Measurements from ENCODE around the gene MOGAT2. TPM values are rescaled to one million over a fixed set of nuclear protein-coding genes. Genes with fewer than 3 reads are reported as not detected.

The MOGAT2 gene
- total and polyA plus RNA-seq, 2 donors (not counting 3 experiments of a cell fraction or from before 2014, with no cell fraction given) = not detected

- Histone ChIP-seq H3K27ac (ENCODE audit: insufficient read depth, low read depth, low read length) (no peak overlapping the region), H4K20me1 (replicated peaks; ENCODE audit: control insufficient read depth, extremely low read depth, insufficient read depth, low read length) (no peaks in the 10 kb centered on the region), H3K36me3 (ENCODE audit: control insufficient read depth in 2 of 2, extremely low read depth in 1 of 2, insufficient read depth in 2 of 2, low read length in 2 of 2) (no peaks in the 10 kb centered on the region), H3K9ac (replicated peaks; ENCODE audit: extremely low read depth, insufficient read depth, low read length) (no peak overlapping the region), H3K4me2 (ENCODE audit: insufficient read depth, low read length) (no peak overlapping the region), H3K4me1 (ENCODE audit: control insufficient read depth, extremely low read depth, insufficient read depth, low read length) (peaks cover 20% of the 10 kb centered on the region), H3K9me3 (replicated peaks; ENCODE audit: control insufficient read depth, insufficient read depth, low read length) (no peaks in the 10 kb centered on the region), H3K9me1 (replicated peaks; ENCODE audit: control insufficient read depth, extremely low read depth, insufficient read depth, low read length) (no peaks in the 10 kb centered on the region), H3K79me2 (ENCODE audit: control insufficient read depth, insufficient read depth, low read length) (no peaks in the 10 kb centered on the region), H3K4me3 (replicated peaks in 1 of 3; ENCODE audit: insufficient read depth in 1 of 3, low read depth in 1 of 3, low read length in 3 of 3) (no peak overlapping the region), H3K27me3 (ENCODE audit: control insufficient read depth in 2 of 2, insufficient read depth in 2 of 2, low read length in 2 of 2) (no peaks in the 10 kb centered on the region), H2AFZ (ENCODE audit: low read depth, low read length) (no peak overlapping the region)
- no peak for DNase-seq (ENCODE audit: low read depth, low spot score)
- TF ChIP-seq FOS (IDR thresholded peaks at IDR 0.05; ENCODE audit: borderline replicate concordance, insufficient read depth, low read length) (no peak), POLR2A (IDR thresholded peaks at IDR 0.05; ENCODE audit: low read depth, low read length) (no peak), MYC (IDR thresholded peaks at IDR 0.05; ENCODE audit: low read depth, low read length) (no peak), EZH2 (IDR thresholded peaks at IDR 0.05; ENCODE audit: borderline replicate concordance, low read depth, low read length, severe bottlenecking) (no peak), JUN (IDR thresholded peaks at IDR 0.05; ENCODE audit: borderline replicate concordance, insufficient read depth, insufficient read length, low read depth) (no peak), MAX (IDR thresholded peaks at IDR 0.05; ENCODE audit: insufficient read depth, insufficient read length) (no peak), GATA2 (IDR thresholded peaks at IDR 0.05; ENCODE audit: insufficient read depth, insufficient read length, low read depth, low read length) (no peak), POLR2AphosphoS5 (IDR thresholded peaks at IDR 0.05; ENCODE audit: insufficient read depth, low read depth, low read length) (no peak)
- TF ChIP-seq, protein P1, sequence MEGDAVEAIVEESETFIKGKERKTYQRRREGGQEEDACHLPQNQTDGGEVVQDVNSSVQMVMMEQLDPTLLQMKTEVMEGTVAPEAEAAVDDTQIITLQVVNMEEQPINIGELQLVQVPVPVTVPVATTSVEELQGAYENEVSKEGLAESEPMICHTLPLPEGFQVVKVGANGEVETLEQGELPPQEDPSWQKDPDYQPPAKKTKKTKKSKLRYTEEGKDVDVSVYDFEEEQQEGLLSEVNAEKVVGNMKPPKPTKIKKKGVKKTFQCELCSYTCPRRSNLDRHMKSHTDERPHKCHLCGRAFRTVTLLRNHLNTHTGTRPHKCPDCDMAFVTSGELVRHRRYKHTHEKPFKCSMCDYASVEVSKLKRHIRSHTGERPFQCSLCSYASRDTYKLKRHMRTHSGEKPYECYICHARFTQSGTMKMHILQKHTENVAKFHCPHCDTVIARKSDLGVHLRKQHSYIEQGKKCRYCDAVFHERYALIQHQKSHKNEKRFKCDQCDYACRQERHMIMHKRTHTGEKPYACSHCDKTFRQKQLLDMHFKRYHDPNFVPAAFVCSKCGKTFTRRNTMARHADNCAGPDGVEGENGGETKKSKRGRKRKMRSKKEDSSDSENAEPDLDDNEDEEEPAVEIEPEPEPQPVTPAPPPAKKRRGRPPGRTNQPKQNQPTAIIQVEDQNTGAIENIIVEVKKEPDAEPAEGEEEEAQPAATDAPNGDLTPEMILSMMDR (IDR thresholded peaks at IDR 0.05; ENCODE audit: extremely low read depth in 1 of 2, insufficient read depth in 1 of 2, low read depth in 1 of 2, low read length in 2 of 2) = no peak
- dilution Hi-C loops (cut with MboI; ENCODE audit: extremely low pct_ligation_motif_present, low sequenced_read_pairs) (no loop called here), intact Hi-C loops (cut with micrococcal nuclease) (no loop called here)
- FAIRE-seq = no peak
- ChIA-PET POLR2A (no interaction called here), CTCF (interaction anchor here (1.1 to 1.6 kb wide), 2 partner anchors 39 to 56 kb away, joined by 3 to 5 read pairs; no protein-coding TSS in a partner anchor)
- BruUV-seq (replicated peaks) = no TSS peak
Measured at GRCh38 chr11:75762158-75762557, 44.5 kb downstream of the MOGAT2 start.
